ENCODE measurements around the gene CAPN9. TPM values are rescaled to one million over a fixed set of nuclear protein-coding genes. Genes with fewer than 3 reads are reported as not detected.
A peak's percentile ranks its signal among the peaks of the same experiment; 100 is the strongest.

Gene CAPN9
- total and polyA plus RNA-seq, 2 donors from 2014 or later: 0.41 TPM; not detected in 1

- intact Hi-C loops (cut with DNase I): loop anchor here (10.0 kb wide), 1 partner anchor 410 kb away; no protein-coding TSS in a partner anchor
- Histone ChIP-seq H3K9ac (ENCODE audit: low read length in 3 of 3) (no peak overlapping the region), H3K36me3 (ENCODE audit: control insufficient read depth in 2 of 3, insufficient read depth in 3 of 3, low read length in 3 of 3) (no peaks in the 10 kb centered on the region), H3K27ac (ENCODE audit: low read depth in 2 of 2, low read length in 2 of 2) (no peak overlapping the region), H3K27me3 (ENCODE audit: control insufficient read depth, insufficient read depth, low read length) (no peaks in the 10 kb centered on the region), H3K4me3 (ENCODE audit: low read length in 3 of 3) (no peak overlapping the region), H3K9me3 (ENCODE audit: control insufficient read depth in 2 of 3, insufficient read depth in 1 of 3, low read length in 3 of 3) (no peaks in the 10 kb centered on the region), H3K4me1 (ENCODE audit: control insufficient read depth in 2 of 3, insufficient read depth in 2 of 3, low read depth in 1 of 3, low read length in 3 of 3) (no peaks in the 10 kb centered on the region)
- TF ChIP-seq, protein P1, sequence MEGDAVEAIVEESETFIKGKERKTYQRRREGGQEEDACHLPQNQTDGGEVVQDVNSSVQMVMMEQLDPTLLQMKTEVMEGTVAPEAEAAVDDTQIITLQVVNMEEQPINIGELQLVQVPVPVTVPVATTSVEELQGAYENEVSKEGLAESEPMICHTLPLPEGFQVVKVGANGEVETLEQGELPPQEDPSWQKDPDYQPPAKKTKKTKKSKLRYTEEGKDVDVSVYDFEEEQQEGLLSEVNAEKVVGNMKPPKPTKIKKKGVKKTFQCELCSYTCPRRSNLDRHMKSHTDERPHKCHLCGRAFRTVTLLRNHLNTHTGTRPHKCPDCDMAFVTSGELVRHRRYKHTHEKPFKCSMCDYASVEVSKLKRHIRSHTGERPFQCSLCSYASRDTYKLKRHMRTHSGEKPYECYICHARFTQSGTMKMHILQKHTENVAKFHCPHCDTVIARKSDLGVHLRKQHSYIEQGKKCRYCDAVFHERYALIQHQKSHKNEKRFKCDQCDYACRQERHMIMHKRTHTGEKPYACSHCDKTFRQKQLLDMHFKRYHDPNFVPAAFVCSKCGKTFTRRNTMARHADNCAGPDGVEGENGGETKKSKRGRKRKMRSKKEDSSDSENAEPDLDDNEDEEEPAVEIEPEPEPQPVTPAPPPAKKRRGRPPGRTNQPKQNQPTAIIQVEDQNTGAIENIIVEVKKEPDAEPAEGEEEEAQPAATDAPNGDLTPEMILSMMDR (IDR thresholded peaks at IDR 0.05; ENCODE audit: borderline replicate concordance, extremely low read depth, insufficient read depth): no peak
- DNase-seq (peak in 2 of 5 donors; percentile 4 to 10), FAIRE-seq (no peak)
Measured at GRCh38 chr1:230794871-230795605, 47.9 kb downstream of the CAPN9 start.

DNA sequence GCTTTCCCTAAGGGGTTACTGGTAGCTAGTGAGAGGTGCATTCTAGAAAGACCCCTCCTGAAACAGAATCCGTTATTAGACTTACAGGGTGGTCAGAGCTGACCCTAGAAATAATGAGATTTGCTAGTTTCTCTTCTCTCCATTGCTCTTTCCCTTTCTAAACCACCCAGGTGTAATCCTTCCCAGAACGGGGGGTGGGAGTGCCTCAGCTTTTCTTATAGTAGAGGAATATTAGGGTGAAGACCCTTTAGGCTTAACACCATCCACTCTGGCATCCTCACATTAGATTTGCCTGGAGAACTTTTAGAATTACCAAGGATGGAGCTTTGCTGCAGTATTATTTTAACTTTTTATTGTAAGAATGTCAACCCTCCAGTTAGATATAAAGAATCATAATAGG lies 49.4 kb downstream of the CAPN9 start:
- Histone ChIP-seq H3K9me3 (ENCODE audit: control insufficient read depth in 2 of 3, insufficient read depth in 1 of 3, low read length in 3 of 3) (no peaks in the 10 kb centered on the region), H3K27ac (ENCODE audit: low read depth in 2 of 2, low read length in 2 of 2) (no peak overlapping the region), H3K4me3 (ENCODE audit: low read length in 3 of 3) (no peak overlapping the region), H3K9ac (ENCODE audit: low read length in 3 of 3) (no peak overlapping the region), H3K36me3 (ENCODE audit: control insufficient read depth in 2 of 3, insufficient read depth in 3 of 3, low read length in 3 of 3) (no peaks in the 10 kb centered on the region), H3K4me1 (ENCODE audit: control insufficient read depth in 2 of 3, insufficient read depth in 2 of 3, low read depth in 1 of 3, low read length in 3 of 3) (no peaks in the 10 kb centered on the region), H3K27me3 (ENCODE audit: control insufficient read depth, insufficient read depth, low read length) (no peaks in the 10 kb centered on the region)
- TF ChIP-seq, protein P1 (IDR thresholded peaks at IDR 0.05; ENCODE audit: borderline replicate concordance, extremely low read depth, insufficient read depth): no peak
- FAIRE-seq (no peak), DNase-seq (no peak)
- intact Hi-C loops (cut with DNase I): loop anchor here (10.0 kb wide), 1 partner anchor 408 kb away; no protein-coding TSS in a partner anchor

DNA sequence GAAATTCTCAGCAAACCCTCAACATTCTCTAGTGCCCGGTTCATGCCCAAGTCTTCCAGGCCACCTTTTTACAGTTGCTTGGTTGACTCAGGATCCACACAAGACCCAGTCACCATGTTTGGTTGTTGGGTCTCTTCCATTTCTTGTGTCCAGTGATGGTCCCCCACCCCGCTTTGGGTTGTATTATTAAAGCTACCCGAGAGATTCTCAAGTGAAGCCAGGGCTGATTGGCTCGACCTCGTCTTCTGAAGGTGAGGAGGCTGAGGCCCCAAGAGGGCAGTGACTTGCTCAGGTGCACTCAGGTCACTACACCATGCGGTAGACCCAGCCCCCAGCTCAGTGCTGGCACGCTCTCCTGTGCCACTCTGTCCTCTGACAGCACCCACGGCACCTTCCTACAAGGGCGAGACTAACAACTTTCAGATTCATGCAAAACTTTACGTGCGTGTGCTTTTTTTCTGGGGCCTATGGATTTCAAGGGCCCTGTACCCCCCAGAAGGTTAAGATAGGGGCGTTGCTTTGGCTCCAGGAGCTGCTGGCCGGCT lies 50.3 kb downstream of the CAPN9 start:
- no peak overlapping the region for H3K9ac ChIP-seq (ENCODE audit: low read length in 3 of 3)
- no peak overlapping the region for H3K4me3 ChIP-seq (ENCODE audit: low read length in 3 of 3)
- H3K36me3 ChIP-seq (ENCODE audit: control insufficient read depth in 2 of 3, insufficient read depth in 3 of 3, low read length in 3 of 3): no peaks in the 10 kb centered on the region
- TF ChIP-seq, protein P1 (IDR thresholded peaks at IDR 0.05; ENCODE audit: borderline replicate concordance, extremely low read depth, insufficient read depth): no peak
- H3K27ac ChIP-seq (ENCODE audit: low read depth in 2 of 2, low read length in 2 of 2): no peak overlapping the region
- intact Hi-C loops (cut with DNase I): loop anchor here (10.0 kb wide), 1 partner anchor 407 kb away; no protein-coding TSS in a partner anchor
- no peaks in the 10 kb centered on the region for H3K27me3 ChIP-seq (ENCODE audit: control insufficient read depth, insufficient read depth, low read length)
- FAIRE-seq (no peak), DNase-seq (peak in 1 of 5 donors; percentile 6)
- no peaks in the 10 kb centered on the region for H3K9me3 ChIP-seq (ENCODE audit: control insufficient read depth in 2 of 3, insufficient read depth in 1 of 3, low read length in 3 of 3)
- H3K4me1 ChIP-seq (ENCODE audit: control insufficient read depth in 2 of 3, insufficient read depth in 2 of 3, low read depth in 1 of 3, low read length in 3 of 3): no peaks in the 10 kb centered on the region
